Hepatocyte (in vitro differentiated cells): ENCODE results near the gene NOS3.

Experiments
- CTCF ChIP-seq: fragments of 200-600 bp; sonication (generic); IDR thresholded peaks from 2 replicates; pipeline ENCODE4 v1.5.1; 2016; ENCODE audit warnings: antibody characterized with exemption, mild to moderate bottlenecking; ENCODE audit not compliant: poor library complexity
- EZH2 ChIP-seq: fragments of 200-600 bp; sonication (generic); IDR thresholded peaks from 2 replicates; pipeline ENCODE4 v1.6.1; 2016; ENCODE audit warnings: antibody characterized with exemption, mild to moderate bottlenecking, borderline replicate concordance

- no peak for TF ChIP-seq EZH2
- no peak for TF ChIP-seq CTCF
Measured at GRCh38 chr7:151040616-151041375, 50.0 kb downstream of the NOS3 start.
